OCI-LY7 (cell line): Measurements from ENCODE around the gene DTNB.

Source experiments
- EZH2phosphoT487 ChIP-seq: fragments of 200-600 bp; sonication (generic); IDR thresholded peaks from 2 replicates; pipeline ENCODE4 v1.6.1; 2018; ENCODE audit warnings: low read depth, borderline replicate concordance, mild to moderate bottlenecking, mixed run types, antibody characterized with exemption, low read length, moderate library complexity, mixed read lengths
- TF ChIP-seq, protein P1 (sequence below): fragments of 200-600 bp; sonication (generic); conservative IDR thresholded peaks from 2 replicates; pipeline ENCODE4 v1.5.1; 2014; ENCODE audit warnings: mild to moderate bottlenecking, antibody characterized with exemption, low read length, moderate library complexity, mixed read lengths

DNA sequence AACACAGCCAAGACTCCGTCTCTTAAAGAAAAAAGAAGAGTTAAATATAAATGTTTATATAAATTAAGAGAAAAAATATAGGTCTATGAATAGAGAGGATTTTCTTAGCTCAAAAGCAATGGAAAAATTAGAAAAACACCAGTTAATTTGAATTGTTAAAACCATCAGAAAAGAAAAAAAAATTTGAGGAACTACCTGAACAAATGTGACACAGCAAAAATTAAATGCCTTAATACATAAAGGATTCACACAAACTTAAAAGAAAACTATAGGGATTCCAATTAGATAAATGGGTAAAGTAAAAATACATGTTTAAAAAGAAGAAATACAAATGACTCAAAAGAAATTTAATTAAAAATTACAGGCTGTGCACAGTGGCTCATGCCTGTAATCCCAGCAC is 183.7 kb downstream of the DTNB start:
- TF ChIP-seq, protein P1, sequence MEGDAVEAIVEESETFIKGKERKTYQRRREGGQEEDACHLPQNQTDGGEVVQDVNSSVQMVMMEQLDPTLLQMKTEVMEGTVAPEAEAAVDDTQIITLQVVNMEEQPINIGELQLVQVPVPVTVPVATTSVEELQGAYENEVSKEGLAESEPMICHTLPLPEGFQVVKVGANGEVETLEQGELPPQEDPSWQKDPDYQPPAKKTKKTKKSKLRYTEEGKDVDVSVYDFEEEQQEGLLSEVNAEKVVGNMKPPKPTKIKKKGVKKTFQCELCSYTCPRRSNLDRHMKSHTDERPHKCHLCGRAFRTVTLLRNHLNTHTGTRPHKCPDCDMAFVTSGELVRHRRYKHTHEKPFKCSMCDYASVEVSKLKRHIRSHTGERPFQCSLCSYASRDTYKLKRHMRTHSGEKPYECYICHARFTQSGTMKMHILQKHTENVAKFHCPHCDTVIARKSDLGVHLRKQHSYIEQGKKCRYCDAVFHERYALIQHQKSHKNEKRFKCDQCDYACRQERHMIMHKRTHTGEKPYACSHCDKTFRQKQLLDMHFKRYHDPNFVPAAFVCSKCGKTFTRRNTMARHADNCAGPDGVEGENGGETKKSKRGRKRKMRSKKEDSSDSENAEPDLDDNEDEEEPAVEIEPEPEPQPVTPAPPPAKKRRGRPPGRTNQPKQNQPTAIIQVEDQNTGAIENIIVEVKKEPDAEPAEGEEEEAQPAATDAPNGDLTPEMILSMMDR, result no peak
- TF ChIP-seq EZH2phosphoT487, result no peak
